MCF 10A (cell line): ENCODE results near the gene PHKB. TPM values are rescaled to one million over a fixed set of nuclear protein-coding genes. Genes with fewer than 3 reads are reported as not detected.

ENCODE experiments used
- BruUV-seq: library from RNA; stranded (reverse); fragments of 400-500 nt; replicated peaks from 2 replicates; lab custom pipeline; 2021; lab: Mats Ljungman, UMichigan
- CTCF ChIA-PET: fragments of 300-600 bp; sonication (Branson Sonifier 250); formaldehyde crosslinking; extraction: SDS; loops from one replicate; lab custom pipeline; 2021; ENCODE audit warnings: antibody characterized with exemption, inconsistent platforms; lab: Yijun Ruan, JAX
- POLR2A ChIA-PET: fragments of 300-600, 350-650 bp; sonication (Branson Sonifier 250); formaldehyde crosslinking; extraction: SDS; loops from one replicate; lab custom pipeline; 2020; ENCODE audit warnings: antibody characterized with exemption, inconsistent platforms; lab: Yijun Ruan, JAX
- DNase-seq: peaks from one replicate; pipeline ENCODE4 v3.0.0-alpha.2; 2018; ENCODE audit not compliant: unreplicated experiment
- H3K27ac Mint-ChIP-seq: one replicate; pipeline ENCODE4 v1.8.0; 2022; ENCODE audit warnings: mild to moderate bottlenecking, low read depth, mixed read lengths; ENCODE audit not compliant: unreplicated experiment
- H3K27me3 Mint-ChIP-seq: one replicate; pipeline ENCODE4 v1.8.0; 2022; ENCODE audit warnings: mixed read lengths; ENCODE audit not compliant: insufficient read depth, unreplicated experiment
- H3K36me3 Mint-ChIP-seq: one replicate; pipeline ENCODE4 v1.8.0; 2022; ENCODE audit warnings: mild to moderate bottlenecking, moderate library complexity, mixed read lengths; ENCODE audit not compliant: insufficient read depth, unreplicated experiment
- H3K4me1 Mint-ChIP-seq: one replicate; pipeline ENCODE4 v1.8.0; 2022; ENCODE audit warnings: mixed read lengths; ENCODE audit not compliant: insufficient read depth, unreplicated experiment
- H3K4me3 Mint-ChIP-seq: one replicate; pipeline ENCODE4 v1.8.0; 2022; ENCODE audit warnings: mild to moderate bottlenecking, moderate library complexity, mixed read lengths; ENCODE audit not compliant: unreplicated experiment
- H3K9me3 Mint-ChIP-seq: one replicate; pipeline ENCODE4 v1.8.0; 2022; ENCODE audit warnings: mixed read lengths; ENCODE audit not compliant: unreplicated experiment
- CTCF ChIP-seq: fragments of 200-600 bp; IDR thresholded peaks from one replicate; pipeline ENCODE4 v1.8.0; 2022; ENCODE audit warnings: antibody characterized with exemption, mild to moderate bottlenecking; ENCODE audit not compliant: unreplicated experiment
- intact Hi-C: fragments of 100-400 bp; cut with micrococcal nuclease; formaldehyde crosslinking; loops from 2 replicates; pipeline ENCODE4 v1.14.1; 2022
- total RNA-seq: library from RNA; stranded (reverse); gene quantifications from 2 replicates; pipeline ENCODE4 v1.2.3, GENCODE V29; 2022

PHKB gene
- total RNA-seq, 1 experiment from 2014 or later = 62.2 TPM

GRCh38 chr16:47480410-47480809, 19.3 kb downstream of the PHKB start:
- DNase-seq = no peak
- no peak overlapping the region for H3K27ac Mint-ChIP-seq
- no peaks in the 10 kb centered on the region for H3K9me3 Mint-ChIP-seq
- H3K27me3 Mint-ChIP-seq = no peaks in the 10 kb centered on the region
- ChIA-PET POLR2A (interaction anchor here (0.6 to 10.8 kb wide), 3 partner anchors 18 to 731 kb away, joined by 3 to 90 read pairs (median 4); partner anchors contain the start of genes ITFG1 and PHKB), CTCF (interaction anchor here (0.9 to 1.1 kb wide), 2 partner anchors 11 to 677 kb away, joined by 3 to 5 read pairs; no protein-coding TSS in a partner anchor)
- H3K4me3 Mint-ChIP-seq = no peak overlapping the region
- BruUV-seq = no TSS peak
- intact Hi-C loops = no loop called here
- H3K4me1 Mint-ChIP-seq = peaks cover 20% of the 10 kb centered on the region
- peaks cover 10% of the 10 kb centered on the region for H3K36me3 Mint-ChIP-seq
- TF ChIP-seq CTCF = no peak

DNA sequence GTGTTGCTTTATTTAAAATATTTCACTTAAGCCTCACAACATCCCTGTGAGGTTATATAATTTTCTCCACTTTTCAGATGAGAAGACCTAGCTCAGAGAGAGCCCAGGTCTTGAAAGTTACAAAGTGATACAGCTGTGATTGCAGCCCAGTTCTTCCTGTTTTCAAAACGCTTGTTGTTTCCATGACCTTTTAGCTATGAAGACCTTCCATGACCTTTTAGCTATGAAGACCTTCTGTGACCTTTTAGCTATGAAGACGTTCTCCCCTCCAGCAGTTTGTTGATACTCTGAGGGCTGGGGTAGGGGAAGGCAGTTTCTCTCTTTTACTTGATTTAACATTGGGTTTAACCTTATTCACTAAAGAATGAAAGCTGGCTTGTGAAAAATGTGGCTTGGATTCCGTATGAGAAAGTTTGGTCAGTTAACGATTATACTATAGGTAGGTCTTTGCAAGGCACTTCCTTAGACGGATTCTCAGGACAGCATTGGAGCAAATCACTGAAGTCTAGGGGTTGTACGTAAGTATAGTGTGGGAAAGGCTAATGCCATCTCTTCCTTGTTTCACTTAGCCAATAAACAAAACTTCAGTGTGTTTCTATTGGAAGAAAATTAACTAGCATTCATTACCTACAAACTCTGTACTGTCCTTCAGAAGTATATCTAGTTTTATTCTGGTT, 20.7 kb downstream of the PHKB start:
- H3K9me3 Mint-ChIP-seq = no peaks in the 10 kb centered on the region
- H3K4me1 Mint-ChIP-seq = peaks cover 16% of the 10 kb centered on the region
- DNase-seq = no peak
- no peak overlapping the region for H3K27ac Mint-ChIP-seq
- H3K4me3 Mint-ChIP-seq = no peak overlapping the region
- no TSS peak for BruUV-seq
- TF ChIP-seq CTCF = no peak
- intact Hi-C loops = no loop called here
- POLR2A ChIA-PET = interaction anchor here (0.9 to 10.8 kb wide), 2 partner anchors 13 to 20 kb away, joined by 3 to 90 read pairs; partner anchors contain the start of genes ITFG1 and PHKB
- H3K36me3 Mint-ChIP-seq = peaks cover 4% of the 10 kb centered on the region
- CTCF ChIA-PET = interaction anchor here (0.6 kb wide), 1 partner anchor 24 kb away, joined by 3 read pairs; no protein-coding TSS in a partner anchor
- no peaks in the 10 kb centered on the region for H3K27me3 Mint-ChIP-seq

- no peaks in the 10 kb centered on the region for H3K27me3 Mint-ChIP-seq
- ChIA-PET CTCF (no interaction called here), POLR2A (no interaction called here)
- intact Hi-C loops = no loop called here
- BruUV-seq = no TSS peak
- H3K4me1 Mint-ChIP-seq = peaks cover 7% of the 10 kb centered on the region
- no peaks in the 10 kb centered on the region for H3K9me3 Mint-ChIP-seq
- no peak for TF ChIP-seq CTCF
- no peak overlapping the region for H3K4me3 Mint-ChIP-seq
- DNase-seq = no peak
- H3K27ac Mint-ChIP-seq = no peak overlapping the region
- H3K36me3 Mint-ChIP-seq = peaks cover 4% of the 10 kb centered on the region
Observed at GRCh38 chr16:47483616-47484015, 22.5 kb downstream of the PHKB start.

GRCh38 chr16:47486856-47487255, 25.7 kb downstream of the PHKB start:
- ChIA-PET CTCF (interaction anchor here (0.6 kb wide), 1 partner anchor 42 kb away, joined by 3 read pairs; no protein-coding TSS in a partner anchor), POLR2A (no interaction called here)
- Mint-ChIP-seq H3K4me3 (no peak overlapping the region), H3K4me1 (no peaks in the 10 kb centered on the region), H3K36me3 (no peaks in the 10 kb centered on the region), H3K27ac (no peak overlapping the region), H3K9me3 (peaks cover 8% of the 10 kb centered on the region), H3K27me3 (no peaks in the 10 kb centered on the region)
- no peak for DNase-seq
- no peak for TF ChIP-seq CTCF
- intact Hi-C loops = no loop called here
- no TSS peak for BruUV-seq
